Measurements from ENCODE around the gene ATG9B.

DNA sequence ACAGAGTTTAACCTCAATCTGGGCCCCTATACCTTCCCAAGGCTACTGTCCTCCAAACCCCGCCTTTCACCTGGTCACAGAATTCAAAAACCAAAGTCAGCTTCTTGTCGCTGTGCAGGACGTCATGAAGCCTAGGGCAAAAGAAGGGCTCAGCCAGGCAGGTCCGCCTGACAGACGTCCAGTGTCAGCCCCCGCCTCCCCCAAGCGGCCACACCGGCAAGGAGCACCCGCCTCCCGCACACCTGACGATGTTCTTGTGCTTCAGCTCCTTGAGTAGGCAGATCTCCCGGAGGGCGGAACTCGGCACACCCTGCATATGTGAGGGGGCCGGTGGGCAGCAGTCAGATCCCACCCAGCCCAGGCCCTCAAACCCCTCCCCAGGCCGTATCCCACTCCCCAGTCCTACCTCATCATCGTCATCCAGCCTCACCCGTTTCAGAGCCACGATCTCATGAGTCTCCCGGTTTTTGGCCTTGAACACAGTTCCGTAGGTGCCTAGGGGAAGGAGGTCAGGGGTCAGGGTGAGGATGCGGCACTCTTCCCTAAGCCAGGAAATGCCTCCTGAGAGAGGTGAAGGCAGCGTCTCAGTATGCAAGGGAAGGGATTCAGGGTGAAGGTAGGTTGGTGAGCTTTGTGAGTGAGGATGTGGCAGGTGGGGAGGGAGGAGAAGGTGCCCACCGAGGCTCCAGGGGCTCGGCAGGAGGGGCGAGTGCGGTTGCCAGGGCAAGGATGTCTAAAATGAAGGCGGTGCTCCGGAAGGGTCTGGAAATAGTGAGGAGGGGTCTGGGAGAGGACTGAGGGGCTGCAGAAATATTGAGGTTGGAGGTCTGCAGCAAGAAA lies 32.6 kb upstream of the ATG9B start:
- TF ChIP-seq POLR2AphosphoS5 (IDR thresholded peaks at IDR 0.05) (no peak), POLR2A (IDR thresholded peaks at IDR 0.05) (no peak)
- TF ChIP-seq, protein P1, sequence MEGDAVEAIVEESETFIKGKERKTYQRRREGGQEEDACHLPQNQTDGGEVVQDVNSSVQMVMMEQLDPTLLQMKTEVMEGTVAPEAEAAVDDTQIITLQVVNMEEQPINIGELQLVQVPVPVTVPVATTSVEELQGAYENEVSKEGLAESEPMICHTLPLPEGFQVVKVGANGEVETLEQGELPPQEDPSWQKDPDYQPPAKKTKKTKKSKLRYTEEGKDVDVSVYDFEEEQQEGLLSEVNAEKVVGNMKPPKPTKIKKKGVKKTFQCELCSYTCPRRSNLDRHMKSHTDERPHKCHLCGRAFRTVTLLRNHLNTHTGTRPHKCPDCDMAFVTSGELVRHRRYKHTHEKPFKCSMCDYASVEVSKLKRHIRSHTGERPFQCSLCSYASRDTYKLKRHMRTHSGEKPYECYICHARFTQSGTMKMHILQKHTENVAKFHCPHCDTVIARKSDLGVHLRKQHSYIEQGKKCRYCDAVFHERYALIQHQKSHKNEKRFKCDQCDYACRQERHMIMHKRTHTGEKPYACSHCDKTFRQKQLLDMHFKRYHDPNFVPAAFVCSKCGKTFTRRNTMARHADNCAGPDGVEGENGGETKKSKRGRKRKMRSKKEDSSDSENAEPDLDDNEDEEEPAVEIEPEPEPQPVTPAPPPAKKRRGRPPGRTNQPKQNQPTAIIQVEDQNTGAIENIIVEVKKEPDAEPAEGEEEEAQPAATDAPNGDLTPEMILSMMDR (IDR thresholded peaks at IDR 0.05 in 8 of 11, conservative IDR thresholded peaks at IDR 0.05 in 3 of 11): no peak
